ENCODE results near the gene TMEM156. TPM values are rescaled to one million over a fixed set of nuclear protein-coding genes. Genes with fewer than 3 reads are reported as not detected.

Gene TMEM156
- total RNA-seq, 3 donors from 2014 or later (not counting 1 experiment from before 2014, with no cell fraction given), result 13.8 to 22.3 (median 16.8) TPM

- H3K27me3 Mint-ChIP-seq (ENCODE audit: low read depth in 2 of 2), result no peaks in the 10 kb centered on the region
- Histone ChIP-seq H3K36me3 (ENCODE audit: control insufficient read depth, insufficient read depth, low read length) (peaks cover 61% of the 10 kb centered on the region), H3K4me1 (ENCODE audit: control insufficient read depth, insufficient read depth, low read length) (no peaks in the 10 kb centered on the region), H3K4me3 (ENCODE audit: low read length) (no peak overlapping the region), H3K27ac (ENCODE audit: low read length) (no peak overlapping the region), H3K9me3 (ENCODE audit: control insufficient read depth, insufficient read depth, low read length) (no peaks in the 10 kb centered on the region), H3K27me3 (ENCODE audit: control insufficient read depth, insufficient read depth, low read length) (no peaks in the 10 kb centered on the region)
- H3K36me3 Mint-ChIP-seq, result peaks cover 15% of the 10 kb centered on the region
- 87% methylated on average over 7 of the region's 12 CpGs for WGBS (ENCODE audit: insufficient coverage)
- no peak for TF ChIP-seq CTCF (IDR thresholded peaks at IDR 0.05)
- no peaks in the 10 kb centered on the region for H3K9me3 Mint-ChIP-seq
- H3K4me1 Mint-ChIP-seq, result no peaks in the 10 kb centered on the region
- DNase-seq (no peak), ATAC-seq (no peak)
- H3K4me3 Mint-ChIP-seq, result no peak overlapping the region
- intact Hi-C loops (cut with micrococcal nuclease), result loop anchor here (10.0 kb wide), 1 partner anchor 151 kb away; no protein-coding TSS in a partner anchor
- H3K27ac Mint-ChIP-seq, result no peak overlapping the region
Observed at GRCh38 chr4:38983787-38984598, 48.2 kb downstream of the TMEM156 start.

- H3K36me3 Mint-ChIP-seq, result peaks cover 15% of the 10 kb centered on the region
- no peak overlapping the region for H3K4me3 Mint-ChIP-seq
- H3K9me3 ChIP-seq (ENCODE audit: control insufficient read depth, insufficient read depth, low read length), result no peaks in the 10 kb centered on the region
- H3K27me3 Mint-ChIP-seq (ENCODE audit: low read depth in 2 of 2), result no peaks in the 10 kb centered on the region
- H3K36me3 ChIP-seq (ENCODE audit: control insufficient read depth, insufficient read depth, low read length), result peaks cover 57% of the 10 kb centered on the region
- intact Hi-C loops (cut with micrococcal nuclease), result loop anchor here (10.0 kb wide), 1 partner anchor 152 kb away; no protein-coding TSS in a partner anchor
- WGBS (ENCODE audit: insufficient coverage), result 97% methylated on average over 6 of the region's 6 CpGs
- ATAC-seq (no peak), DNase-seq (no peak)
- no peak overlapping the region for H3K27ac Mint-ChIP-seq
- no peaks in the 10 kb centered on the region for H3K9me3 Mint-ChIP-seq
- no peak overlapping the region for H3K27ac ChIP-seq (ENCODE audit: low read length)
- no peaks in the 10 kb centered on the region for H3K4me1 ChIP-seq (ENCODE audit: control insufficient read depth, insufficient read depth, low read length)
- no peaks in the 10 kb centered on the region for H3K4me1 Mint-ChIP-seq
- TF ChIP-seq CTCF (IDR thresholded peaks at IDR 0.05), result no peak
- no peak overlapping the region for H3K4me3 ChIP-seq (ENCODE audit: low read length)
- no peaks in the 10 kb centered on the region for H3K27me3 ChIP-seq (ENCODE audit: control insufficient read depth, insufficient read depth, low read length)
Observed at GRCh38 chr4:38983291-38983690, 48.9 kb downstream of the TMEM156 start.

GRCh38 chr4:38982361-38983095 lies 49.7 kb downstream of the TMEM156 start:
- intact Hi-C loops (cut with micrococcal nuclease), result loop anchor here (10.0 kb wide), 1 partner anchor 152 kb away; no protein-coding TSS in a partner anchor
- Histone ChIP-seq H3K9me3 (ENCODE audit: control insufficient read depth, insufficient read depth, low read length) (no peaks in the 10 kb centered on the region), H3K27ac (ENCODE audit: low read length) (no peak overlapping the region), H3K4me3 (ENCODE audit: low read length) (no peak overlapping the region), H3K4me1 (ENCODE audit: control insufficient read depth, insufficient read depth, low read length) (no peaks in the 10 kb centered on the region), H3K36me3 (ENCODE audit: control insufficient read depth, insufficient read depth, low read length) (peaks cover 55% of the 10 kb centered on the region), H3K27me3 (ENCODE audit: control insufficient read depth, insufficient read depth, low read length) (no peaks in the 10 kb centered on the region)
- DNase-seq (no peak), ATAC-seq (no peak)
- no peaks in the 10 kb centered on the region for H3K27me3 Mint-ChIP-seq (ENCODE audit: low read depth in 2 of 2)
- TF ChIP-seq CTCF (IDR thresholded peaks at IDR 0.05), result no peak
- H3K4me3 Mint-ChIP-seq, result no peak overlapping the region
- 96% methylated on average over 3 of the region's 5 CpGs for WGBS (ENCODE audit: insufficient coverage)
- no peaks in the 10 kb centered on the region for H3K9me3 Mint-ChIP-seq
- no peaks in the 10 kb centered on the region for H3K4me1 Mint-ChIP-seq
- H3K27ac Mint-ChIP-seq, result no peak overlapping the region
- peaks cover 15% of the 10 kb centered on the region for H3K36me3 Mint-ChIP-seq

All from natural killer cell (primary cell).